Measurements from ENCODE around the gene GALNT7.

GRCh38 chr4:173169428-173170181 lies 994 bp downstream of the GALNT7 start:
- TF ChIP-seq MYNN (tag by site-specific recombination; IDR thresholded peaks at IDR 0.05; ENCODE audit: borderline replicate concordance) (no peak), GLIS1 (tag by site-specific recombination; IDR thresholded peaks at IDR 0.05) (no peak), ZNF548 (tag by site-specific recombination; IDR thresholded peaks at IDR 0.05) (no peak), YY1 (tag by site-specific recombination; IDR thresholded peaks at IDR 0.05) (0 out of 2 replicates have a peak, but pooled peaks have one; percentile 24), ZNF324 (tag by site-specific recombination; IDR thresholded peaks at IDR 0.05) (no peak), CTCF (tag by site-specific recombination; IDR thresholded peaks at IDR 0.05) (no peak), ZNF266 (tag by site-specific recombination; IDR thresholded peaks at IDR 0.05; ENCODE audit: low read depth) (no peak), TSHZ1 (tag by site-specific recombination; IDR thresholded peaks at IDR 0.05; ENCODE audit: borderline replicate concordance) (no peak), REST (tag by site-specific recombination; IDR thresholded peaks at IDR 0.05) (no peak)
